HEK293 (cell line): ENCODE measurements around the gene BSDC1.

Experiments used
- CTCF ChIA-PET: fragments of 350-600 bp; formaldehyde crosslinking; extraction: SDS; loops from one replicate; lab custom pipeline; 2021; ENCODE audit warnings: antibody characterized with exemption; lab: Yijun Ruan, JAX
- POLR2A ChIA-PET: fragments of 300-600 bp; formaldehyde crosslinking; extraction: SDS; loops from one replicate; lab custom pipeline; 2020; ENCODE audit warnings: antibody characterized with exemption, inconsistent platforms; lab: Yijun Ruan, JAX
- H3K27ac ChIP-seq: fragments of 200-500 bp; sonication (Bioruptor generic); 2 replicates; pipeline ENCODE4 v1.5.1; 2014; ENCODE audit warnings: low read depth, low read length, control low read depth, inconsistent platforms; ENCODE audit errors: extremely low read depth
- H3K36me3 ChIP-seq, 2 experiments: fragments of 200-500 bp in 1 of 2; sonication (Bioruptor generic) in 1 of 2; 1 replicate in 1 of 2; 2 replicates in 1 of 2; pipeline ENCODE4 v1.5.1; 2014 to 2017; ENCODE audit warnings: inconsistent platforms in 2 of 2, low read length in 2 of 2; ENCODE audit not compliant: control insufficient read depth in 2 of 2, insufficient read depth in 1 of 2
- H3K4me1 ChIP-seq: fragments of 200-500 bp; sonication (Bioruptor generic); 2 replicates; pipeline ENCODE4 v1.5.1; 2014; ENCODE audit warnings: mild to moderate bottlenecking, low read length, inconsistent platforms; ENCODE audit not compliant: control insufficient read depth, insufficient read depth
- H3K4me3 ChIP-seq: 2 replicates; pipeline ENCODE4 v1.5.1; 2011; ENCODE audit warnings: low read depth, mild to moderate bottlenecking, control low read depth, low read length, moderate library complexity
- H3K9me3 ChIP-seq: fragments of 200-500 bp; sonication (Bioruptor generic); 2 replicates; pipeline ENCODE4 v1.5.1; 2014; ENCODE audit warnings: low read depth, low read length, inconsistent platforms; ENCODE audit not compliant: control insufficient read depth, insufficient read depth
- GFI1B ChIP-seq: fragments of 450-650 bp; formaldehyde crosslinking; IDR thresholded peaks from 2 replicates; pipeline ENCODE4 v1.5.1; 2016; ENCODE audit warnings: missing biosample characterization, missing genetic modification characterization
- HOXD13 ChIP-seq: sonication (generic); formaldehyde crosslinking; IDR thresholded peaks from 2 replicates; pipeline ENCODE4 v1.8.0; 2022; ENCODE audit warnings: missing genetic modification reagents, borderline replicate concordance
- MEIS1 ChIP-seq: sonication (generic); formaldehyde crosslinking; IDR thresholded peaks from 2 replicates; pipeline ENCODE4 v1.8.1; 2022; ENCODE audit warnings: missing genetic modification reagents, mild to moderate bottlenecking, borderline replicate concordance
- TRIM28 ChIP-seq: IDR thresholded peaks from 2 replicates; pipeline ENCODE4 v1.6.1; 2011; ENCODE audit warnings: low read length, control low read depth, borderline replicate concordance
- WT1 ChIP-seq: fragments of 450-650 bp; formaldehyde crosslinking; IDR thresholded peaks from 2 replicates; pipeline ENCODE4 v1.5.1; 2016; ENCODE audit warnings: missing biosample characterization, missing genetic modification characterization
- ZFHX2 ChIP-seq: fragments of 450-650 bp; formaldehyde crosslinking; conservative IDR thresholded peaks from 2 replicates; pipeline ENCODE4 v1.5.1; 2016; ENCODE audit warnings: missing biosample characterization, missing genetic modification characterization
- ZNF138 ChIP-seq: fragments of 450-650 bp; formaldehyde crosslinking; IDR thresholded peaks from 2 replicates; pipeline ENCODE4 v1.5.1; 2016; ENCODE audit warnings: missing biosample characterization, missing genetic modification characterization, borderline replicate concordance
- ZNF214 ChIP-seq: fragments of 450-650 bp; formaldehyde crosslinking; IDR thresholded peaks from 2 replicates; pipeline ENCODE4 v1.5.1; 2017; ENCODE audit warnings: missing biosample characterization, mild to moderate bottlenecking, missing genetic modification characterization, borderline replicate concordance
- ZNF302 ChIP-seq: fragments of 450-650 bp; formaldehyde crosslinking; IDR thresholded peaks from 2 replicates; pipeline ENCODE4 v1.5.1; 2016; ENCODE audit warnings: missing biosample characterization, missing genetic modification characterization, low read depth
- ZNF341 ChIP-seq: fragments of 450-650 bp; formaldehyde crosslinking; IDR thresholded peaks from 2 replicates; pipeline ENCODE4; 2016; ENCODE audit warnings: low read depth, missing biosample characterization, missing genetic modification characterization
- ZNF350 ChIP-seq: fragments of 450-650 bp; formaldehyde crosslinking; IDR thresholded peaks from 2 replicates; pipeline ENCODE4 v1.5.0; 2017; ENCODE audit warnings: missing biosample characterization, mild to moderate bottlenecking, missing genetic modification characterization
- ZNF404 ChIP-seq: fragments of 450-650 bp; formaldehyde crosslinking; IDR thresholded peaks from 2 replicates; pipeline ENCODE4 v1.5.1; 2017; ENCODE audit warnings: missing biosample characterization, missing genetic modification characterization
- ZNF544 ChIP-seq: fragments of 450-650 bp; formaldehyde crosslinking; IDR thresholded peaks from 2 replicates; pipeline ENCODE4 v1.5.0; 2017; ENCODE audit warnings: missing biosample characterization, missing genetic modification characterization
- ZNF596 ChIP-seq: fragments of 450-650 bp; IDR thresholded peaks from 2 replicates; pipeline ENCODE4 v1.5.0; 2018; ENCODE audit warnings: missing biosample characterization, mild to moderate bottlenecking, missing genetic modification characterization, moderate library complexity
- ZNF692 ChIP-seq: fragments of 450-650 bp; formaldehyde crosslinking; IDR thresholded peaks from 2 replicates; pipeline ENCODE4 v1.5.1; 2016; ENCODE audit warnings: missing biosample characterization, missing genetic modification characterization
- ZNF707 ChIP-seq: fragments of 450-650 bp; formaldehyde crosslinking; IDR thresholded peaks from 2 replicates; pipeline ENCODE4 v1.5.1; 2016; ENCODE audit warnings: missing biosample characterization, missing genetic modification characterization
- ZNF837 ChIP-seq: fragments of 450-650 bp; formaldehyde crosslinking; IDR thresholded peaks from 2 replicates; pipeline ENCODE4 v1.5.1; 2016; ENCODE audit warnings: missing biosample characterization, missing genetic modification characterization
- ZSCAN5A ChIP-seq: fragments of 450-650 bp; formaldehyde crosslinking; IDR thresholded peaks from 2 replicates; pipeline ENCODE4 v1.5.1; 2016; ENCODE audit warnings: missing biosample characterization, missing genetic modification characterization
- ZXDB ChIP-seq: fragments of 450-650 bp; formaldehyde crosslinking; IDR thresholded peaks from 2 replicates; pipeline ENCODE4 v1.5.1; 2016; ENCODE audit warnings: missing biosample characterization, missing genetic modification characterization
- TF ChIP-seq, protein P1 (sequence below): fragments of 450-650 bp; formaldehyde crosslinking; IDR thresholded peaks from 2 replicates; pipeline ENCODE4 v1.5.1; 2017; ENCODE audit warnings: missing biosample characterization, missing genetic modification characterization
- TF ChIP-seq, protein P2 (sequence below): fragments of 450-650 bp; formaldehyde crosslinking; IDR thresholded peaks from 2 replicates; pipeline ENCODE4 v1.5.1; 2016; ENCODE audit warnings: missing biosample characterization, missing genetic modification characterization
- TF ChIP-seq, protein P3 (sequence below): fragments of 450-650 bp; formaldehyde crosslinking; IDR thresholded peaks from 2 replicates; pipeline ENCODE4 v1.5.1; 2016; ENCODE audit warnings: missing biosample characterization, missing genetic modification characterization
- TF ChIP-seq, protein P4 (sequence below): fragments of 450-650 bp; formaldehyde crosslinking; IDR thresholded peaks from 2 replicates; pipeline ENCODE4 v1.5.1; 2016; ENCODE audit warnings: missing biosample characterization, missing genetic modification characterization, low read depth

Gene BSDC1

DNA sequence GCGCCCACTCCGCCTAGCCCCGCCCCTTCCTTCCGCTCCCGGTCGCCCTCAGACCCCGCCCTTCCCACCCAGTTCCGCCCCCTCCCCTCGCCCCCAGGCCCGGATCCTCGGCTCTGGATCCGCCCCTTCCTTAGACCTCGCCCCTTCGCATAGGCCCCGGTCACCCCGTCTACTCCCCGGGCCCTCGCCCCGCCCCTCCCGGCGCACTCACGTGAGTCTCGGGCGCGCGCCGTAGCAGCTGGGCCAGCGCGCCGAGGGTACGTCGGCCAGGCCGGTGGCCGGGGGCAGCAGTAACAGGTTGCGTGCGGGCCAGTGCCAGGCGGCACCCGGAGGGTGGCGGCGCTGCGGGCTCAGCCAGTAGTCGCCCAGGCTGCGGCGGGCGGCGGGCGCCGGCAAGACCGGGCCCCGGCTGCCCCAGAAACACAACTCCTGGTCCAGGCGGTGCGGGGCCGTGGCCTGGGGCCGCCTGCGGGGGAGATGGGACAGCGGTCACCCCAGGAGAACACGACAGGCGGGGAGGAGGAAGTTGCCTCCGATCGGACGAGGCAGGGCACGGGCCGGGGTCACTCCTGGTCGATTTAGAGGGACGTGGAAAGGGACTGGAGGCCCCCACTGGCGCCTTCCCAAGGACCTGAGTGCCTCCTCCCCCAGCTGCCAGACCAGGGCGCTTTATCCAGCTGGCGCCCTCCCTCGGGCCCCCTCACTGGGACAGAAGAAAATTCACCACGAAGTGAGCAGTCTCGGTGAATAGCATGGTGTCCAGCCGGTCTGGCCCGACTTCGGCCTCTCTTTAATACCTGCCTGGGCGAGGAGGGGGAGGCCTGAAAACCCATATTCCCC is 42.6 kb downstream of the BSDC1 start:
- Histone ChIP-seq H3K4me3 (peak overlapping the region; percentile 75), H3K27ac (peak overlapping the region; percentile 95), H3K36me3 (peaks cover 0 to 30% of the 10 kb centered on the region in 2 experiments; a peak in 2 of 3 replicates), H3K9me3 (no peaks in the 10 kb centered on the region), H3K4me1 (peaks cover 7% of the 10 kb centered on the region; the same call in 1 of the 2 replicates)
- ChIA-PET POLR2A (interaction anchor here (0.6 to 5.7 kb wide), 4 partner anchors 10 to 146 kb away, joined by 3 to 100 read pairs (median 6); partner anchors contain the start of genes BSDC1, IQCC and MARCKSL1), CTCF (interaction anchor here (0.7 to 1.9 kb wide), 7 partner anchors 8 to 136 kb away, joined by 3 to 6 read pairs (median 3); no protein-coding TSS in a partner anchor)
- TF ChIP-seq, protein P1, sequence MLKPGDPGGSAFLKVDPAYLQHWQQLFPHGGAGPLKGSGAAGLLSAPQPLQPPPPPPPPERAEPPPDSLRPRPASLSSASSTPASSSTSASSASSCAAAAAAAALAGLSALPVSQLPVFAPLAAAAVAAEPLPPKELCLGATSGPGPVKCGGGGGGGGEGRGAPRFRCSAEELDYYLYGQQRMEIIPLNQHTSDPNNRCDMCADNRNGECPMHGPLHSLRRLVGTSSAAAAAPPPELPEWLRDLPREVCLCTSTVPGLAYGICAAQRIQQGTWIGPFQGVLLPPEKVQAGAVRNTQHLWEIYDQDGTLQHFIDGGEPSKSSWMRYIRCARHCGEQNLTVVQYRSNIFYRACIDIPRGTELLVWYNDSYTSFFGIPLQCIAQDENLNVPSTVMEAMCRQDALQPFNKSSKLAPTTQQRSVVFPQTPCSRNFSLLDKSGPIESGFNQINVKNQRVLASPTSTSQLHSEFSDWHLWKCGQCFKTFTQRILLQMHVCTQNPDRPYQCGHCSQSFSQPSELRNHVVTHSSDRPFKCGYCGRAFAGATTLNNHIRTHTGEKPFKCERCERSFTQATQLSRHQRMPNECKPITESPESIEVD = no peak
- no peak for TF ChIP-seq HOXD13
- TF ChIP-seq ZNF302 (tag by site-specific recombination) = no peak
- TF ChIP-seq ZNF596 = 0 out of 2 replicates have a peak, but pooled peaks have one; percentile 12
- TF ChIP-seq ZNF341 (tag by site-specific recombination) = peak; percentile 81
- TF ChIP-seq, protein P2, sequence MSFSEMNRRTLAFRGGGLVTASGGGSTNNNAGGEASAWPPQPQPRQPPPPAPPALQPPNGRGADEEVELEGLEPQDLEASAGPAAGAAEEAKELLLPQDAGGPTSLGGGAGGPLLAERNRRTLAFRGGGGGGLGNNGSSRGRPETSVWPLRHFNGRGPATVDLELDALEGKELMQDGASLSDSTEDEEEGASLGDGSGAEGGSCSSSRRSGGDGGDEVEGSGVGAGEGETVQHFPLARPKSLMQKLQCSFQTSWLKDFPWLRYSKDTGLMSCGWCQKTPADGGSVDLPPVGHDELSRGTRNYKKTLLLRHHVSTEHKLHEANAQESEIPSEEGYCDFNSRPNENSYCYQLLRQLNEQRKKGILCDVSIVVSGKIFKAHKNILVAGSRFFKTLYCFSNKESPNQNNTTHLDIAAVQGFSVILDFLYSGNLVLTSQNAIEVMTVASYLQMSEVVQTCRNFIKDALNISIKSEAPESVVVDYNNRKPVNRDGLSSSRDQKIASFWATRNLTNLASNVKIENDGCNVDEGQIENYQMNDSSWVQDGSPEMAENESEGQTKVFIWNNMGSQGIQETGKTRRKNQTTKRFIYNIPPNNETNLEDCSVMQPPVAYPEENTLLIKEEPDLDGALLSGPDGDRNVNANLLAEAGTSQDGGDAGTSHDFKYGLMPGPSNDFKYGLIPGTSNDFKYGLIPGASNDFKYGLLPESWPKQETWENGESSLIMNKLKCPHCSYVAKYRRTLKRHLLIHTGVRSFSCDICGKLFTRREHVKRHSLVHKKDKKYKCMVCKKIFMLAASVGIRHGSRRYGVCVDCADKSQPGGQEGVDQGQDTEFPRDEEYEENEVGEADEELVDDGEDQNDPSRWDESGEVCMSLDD (tag by site-specific recombination) = no peak
- TF ChIP-seq ZNF707 (tag by site-specific recombination) = no peak
- no peak for TF ChIP-seq ZNF138 (tag by site-specific recombination)
- no peak for TF ChIP-seq ZNF350 (tag by site-specific recombination)
- TF ChIP-seq ZNF404 = no peak
- 0 out of 2 replicates have a peak, but pooled peaks have one; percentile 39 for TF ChIP-seq WT1 (tag by site-specific recombination)
- TF ChIP-seq, protein P3, sequence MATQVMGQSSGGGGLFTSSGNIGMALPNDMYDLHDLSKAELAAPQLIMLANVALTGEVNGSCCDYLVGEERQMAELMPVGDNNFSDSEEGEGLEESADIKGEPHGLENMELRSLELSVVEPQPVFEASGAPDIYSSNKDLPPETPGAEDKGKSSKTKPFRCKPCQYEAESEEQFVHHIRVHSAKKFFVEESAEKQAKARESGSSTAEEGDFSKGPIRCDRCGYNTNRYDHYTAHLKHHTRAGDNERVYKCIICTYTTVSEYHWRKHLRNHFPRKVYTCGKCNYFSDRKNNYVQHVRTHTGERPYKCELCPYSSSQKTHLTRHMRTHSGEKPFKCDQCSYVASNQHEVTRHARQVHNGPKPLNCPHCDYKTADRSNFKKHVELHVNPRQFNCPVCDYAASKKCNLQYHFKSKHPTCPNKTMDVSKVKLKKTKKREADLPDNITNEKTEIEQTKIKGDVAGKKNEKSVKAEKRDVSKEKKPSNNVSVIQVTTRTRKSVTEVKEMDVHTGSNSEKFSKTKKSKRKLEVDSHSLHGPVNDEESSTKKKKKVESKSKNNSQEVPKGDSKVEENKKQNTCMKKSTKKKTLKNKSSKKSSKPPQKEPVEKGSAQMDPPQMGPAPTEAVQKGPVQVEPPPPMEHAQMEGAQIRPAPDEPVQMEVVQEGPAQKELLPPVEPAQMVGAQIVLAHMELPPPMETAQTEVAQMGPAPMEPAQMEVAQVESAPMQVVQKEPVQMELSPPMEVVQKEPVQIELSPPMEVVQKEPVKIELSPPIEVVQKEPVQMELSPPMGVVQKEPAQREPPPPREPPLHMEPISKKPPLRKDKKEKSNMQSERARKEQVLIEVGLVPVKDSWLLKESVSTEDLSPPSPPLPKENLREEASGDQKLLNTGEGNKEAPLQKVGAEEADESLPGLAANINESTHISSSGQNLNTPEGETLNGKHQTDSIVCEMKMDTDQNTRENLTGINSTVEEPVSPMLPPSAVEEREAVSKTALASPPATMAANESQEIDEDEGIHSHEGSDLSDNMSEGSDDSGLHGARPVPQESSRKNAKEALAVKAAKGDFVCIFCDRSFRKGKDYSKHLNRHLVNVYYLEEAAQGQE = no peak
- TF ChIP-seq ZNF214 = no peak
- TF ChIP-seq ZNF837 (tag by site-specific recombination) = no peak
- peak; percentile 25; the same call in 1 of the 2 replicates for TF ChIP-seq ZNF692 (tag by site-specific recombination)
- TF ChIP-seq ZFHX2 (tag by site-specific recombination) = no peak
- peak; percentile 99 for TF ChIP-seq ZXDB (tag by site-specific recombination)
- TF ChIP-seq ZNF544 (tag by site-specific recombination) = no peak
- TF ChIP-seq, protein P4, sequence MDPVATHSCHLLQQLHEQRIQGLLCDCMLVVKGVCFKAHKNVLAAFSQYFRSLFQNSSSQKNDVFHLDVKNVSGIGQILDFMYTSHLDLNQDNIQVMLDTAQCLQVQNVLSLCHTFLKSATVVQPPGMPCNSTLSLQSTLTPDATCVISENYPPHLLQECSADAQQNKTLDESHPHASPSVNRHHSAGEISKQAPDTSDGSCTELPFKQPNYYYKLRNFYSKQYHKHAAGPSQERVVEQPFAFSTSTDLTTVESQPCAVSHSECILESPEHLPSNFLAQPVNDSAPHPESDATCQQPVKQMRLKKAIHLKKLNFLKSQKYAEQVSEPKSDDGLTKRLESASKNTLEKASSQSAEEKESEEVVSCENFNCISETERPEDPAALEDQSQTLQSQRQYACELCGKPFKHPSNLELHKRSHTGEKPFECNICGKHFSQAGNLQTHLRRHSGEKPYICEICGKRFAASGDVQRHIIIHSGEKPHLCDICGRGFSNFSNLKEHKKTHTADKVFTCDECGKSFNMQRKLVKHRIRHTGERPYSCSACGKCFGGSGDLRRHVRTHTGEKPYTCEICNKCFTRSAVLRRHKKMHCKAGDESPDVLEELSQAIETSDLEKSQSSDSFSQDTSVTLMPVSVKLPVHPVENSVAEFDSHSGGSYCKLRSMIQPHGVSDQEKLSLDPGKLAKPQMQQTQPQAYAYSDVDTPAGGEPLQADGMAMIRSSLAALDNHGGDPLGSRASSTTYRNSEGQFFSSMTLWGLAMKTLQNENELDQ = no peak
- TF ChIP-seq ZSCAN5A (tag by site-specific recombination) = no peak
- no peak for TF ChIP-seq GFI1B (tag by site-specific recombination)
- TF ChIP-seq MEIS1 (CRISPR knock-in tag) = no peak
- no peak for TF ChIP-seq TRIM28
